HG03135 (cell line): ENCODE measurements around the gene PPP6R1.

ENCODE experiments used
- ATAC-seq: cut with Tn5 transposase; IDR thresholded peaks from one replicate; pipeline ENCODE4 v1.9.1; 2021; ENCODE audit warnings: mild to moderate bottlenecking, moderate library complexity; ENCODE audit not compliant: unreplicated experiment

The PPP6R1 gene

GRCh38 chr19:55245236-55245904 lies 13.4 kb downstream of the PPP6R1 start:
- no peak for ATAC-seq

GRCh38 chr19:55244004-55244680 lies 14.7 kb downstream of the PPP6R1 start:
- no peak for ATAC-seq

DNA sequence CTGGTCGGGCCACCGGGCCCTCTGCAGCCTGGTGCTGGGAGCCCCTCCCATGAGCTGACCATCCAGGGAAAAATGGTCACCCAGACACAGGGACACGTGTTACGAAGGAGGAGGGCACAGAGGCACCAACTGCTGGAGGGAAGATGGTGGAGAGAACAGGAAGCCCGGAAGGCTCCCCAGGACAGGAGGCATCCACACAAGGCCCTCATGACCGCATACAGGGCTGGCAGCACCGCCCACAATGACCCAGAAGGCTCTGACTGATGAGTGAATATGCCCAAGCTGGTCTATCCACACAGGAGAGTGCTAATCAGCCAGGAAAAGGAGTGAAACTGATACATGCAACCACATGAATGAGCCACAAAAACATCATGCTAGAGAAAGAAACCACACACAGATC lies 16.3 kb downstream of the PPP6R1 start:
- ATAC-seq = no peak

DNA sequence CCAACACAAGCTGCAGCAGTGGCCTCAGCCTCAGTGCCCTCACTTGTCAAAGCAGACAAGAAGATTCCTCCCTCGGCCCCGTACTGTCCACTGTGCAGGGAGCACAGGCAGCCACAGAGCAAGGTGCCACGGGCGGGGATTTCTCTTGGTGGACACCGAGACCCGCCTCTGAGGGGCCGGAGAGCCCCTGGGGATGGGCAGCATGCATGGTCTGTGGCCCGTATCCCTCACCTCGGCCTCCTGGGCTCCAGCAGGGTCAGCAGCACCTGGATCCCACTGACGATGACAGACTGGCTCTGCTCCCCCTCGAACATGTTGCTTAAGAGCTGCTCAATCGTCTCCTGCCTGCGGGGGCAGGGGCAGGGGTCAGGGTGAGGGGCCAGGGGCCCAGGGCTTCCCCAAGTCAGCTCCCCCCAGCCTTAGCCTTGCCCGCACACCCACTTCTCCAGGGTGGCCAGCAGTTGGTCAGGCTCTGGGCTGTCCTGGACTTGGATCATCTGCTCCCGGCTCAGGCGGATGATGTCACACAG lies 16.8 kb downstream of the PPP6R1 start:
- no peak for ATAC-seq

DNA sequence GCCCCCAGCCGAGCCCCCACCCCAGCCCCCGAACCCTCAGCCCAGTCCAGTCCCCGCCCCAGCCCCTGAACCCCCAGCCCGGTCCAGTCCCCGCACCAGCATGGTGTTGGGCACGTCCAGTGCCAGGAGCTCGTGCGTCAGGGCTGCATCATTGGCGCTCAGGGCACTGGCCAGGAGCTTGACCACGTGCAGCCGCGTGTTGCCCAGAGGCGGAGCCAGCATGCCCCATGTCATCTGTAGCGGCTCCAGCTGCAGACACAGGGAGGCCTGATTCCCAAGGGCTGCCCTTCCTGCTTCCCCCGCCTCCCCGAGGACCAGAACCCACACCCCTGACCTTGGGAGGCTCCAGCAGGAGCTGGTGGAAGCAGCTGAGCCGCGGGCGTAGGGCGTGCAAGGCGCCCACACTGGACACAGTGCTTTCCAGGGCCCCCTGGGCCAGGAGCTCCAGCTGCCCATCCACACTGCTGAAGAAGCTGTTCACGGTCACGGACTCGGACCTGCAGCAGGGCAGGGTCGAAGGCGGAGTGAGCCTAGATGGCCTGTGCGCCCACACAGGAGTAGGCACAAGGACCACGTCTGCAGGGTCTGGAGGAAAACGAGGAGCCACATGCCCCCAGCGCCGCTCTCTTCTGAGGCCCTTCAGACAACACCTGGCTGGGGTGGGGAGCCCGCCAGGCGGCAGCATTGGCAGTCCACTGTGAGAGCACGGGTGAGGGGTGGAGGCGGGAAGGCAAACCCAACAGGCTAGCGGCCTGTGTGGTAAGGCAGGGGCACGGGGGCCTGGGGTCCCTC lies 17.5 kb downstream of the PPP6R1 start:
- ATAC-seq = no peak

DNA sequence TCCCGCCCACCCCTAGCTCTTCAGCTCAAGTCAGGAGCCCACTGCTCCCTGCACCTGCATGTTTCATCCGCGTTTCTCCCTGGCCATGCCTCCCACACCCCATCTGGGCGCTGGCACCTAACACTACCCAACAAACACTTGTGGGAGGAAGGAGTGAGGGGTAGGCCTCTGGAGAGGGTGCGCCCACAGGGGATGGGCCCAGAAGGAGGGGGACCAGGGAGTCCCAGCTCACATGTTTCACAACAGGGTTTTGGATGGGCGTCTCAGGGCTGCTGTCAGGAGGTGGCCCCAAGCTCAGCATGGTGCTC lies 18.1 kb downstream of the PPP6R1 start:
- ATAC-seq = no peak

- ATAC-seq = no peak
These were observed 19.8 kb downstream of the PPP6R1 start for GRCh38 chr19:55239004-55239403.

- ATAC-seq = no peak
These were observed 20.8 kb downstream of the PPP6R1 start for GRCh38 chr19:55238030-55238429.

DNA sequence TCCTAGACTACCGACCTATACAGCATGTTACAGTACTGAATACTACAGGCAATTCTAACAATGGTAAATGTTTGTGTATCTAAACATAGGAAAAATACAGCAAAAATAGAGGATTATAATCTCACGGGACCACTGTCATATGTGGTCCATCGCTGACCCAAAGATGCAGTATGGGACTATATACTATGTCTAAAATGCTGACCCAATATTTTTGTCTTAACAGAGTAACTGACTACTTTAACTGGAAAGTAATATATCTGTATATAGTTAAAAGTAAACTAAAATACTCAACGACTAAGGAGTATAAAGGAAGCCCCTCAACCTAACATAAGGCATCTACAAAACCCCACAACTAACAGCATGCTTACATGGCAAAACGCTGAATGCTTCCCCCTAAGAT lies 25.8 kb downstream of the PPP6R1 start:
- no peak for ATAC-seq

- no peak for ATAC-seq
These were observed 26.6 kb downstream of the PPP6R1 start for GRCh38 chr19:55232286-55232602.

- ATAC-seq = no peak
These were observed 27.2 kb downstream of the PPP6R1 start for GRCh38 chr19:55231391-55232285.

DNA sequence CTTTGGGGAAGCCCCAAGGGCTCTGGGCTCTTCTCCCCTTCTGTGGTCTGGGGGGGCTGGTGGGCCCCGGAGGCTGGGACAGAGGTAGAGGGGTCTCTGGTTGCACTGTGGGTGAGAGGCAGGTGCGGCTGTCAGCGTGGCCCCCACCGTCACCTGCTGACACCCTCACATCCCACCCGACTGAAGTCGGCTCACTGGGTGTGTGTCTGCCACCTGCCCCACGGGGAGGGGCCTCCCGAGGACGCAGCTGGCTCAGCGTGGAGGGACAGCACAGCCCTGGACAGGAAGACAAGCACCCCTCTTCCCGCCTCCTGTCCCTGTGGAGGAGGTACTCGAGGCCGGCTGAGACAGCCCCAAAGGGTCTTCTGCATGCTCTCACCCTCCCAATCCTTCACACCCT lies 28.0 kb downstream of the PPP6R1 start:
- no peak for ATAC-seq

GRCh38 chr19:55230329-55230728 lies 28.5 kb downstream of the PPP6R1 start:
- ATAC-seq = no peak

DNA sequence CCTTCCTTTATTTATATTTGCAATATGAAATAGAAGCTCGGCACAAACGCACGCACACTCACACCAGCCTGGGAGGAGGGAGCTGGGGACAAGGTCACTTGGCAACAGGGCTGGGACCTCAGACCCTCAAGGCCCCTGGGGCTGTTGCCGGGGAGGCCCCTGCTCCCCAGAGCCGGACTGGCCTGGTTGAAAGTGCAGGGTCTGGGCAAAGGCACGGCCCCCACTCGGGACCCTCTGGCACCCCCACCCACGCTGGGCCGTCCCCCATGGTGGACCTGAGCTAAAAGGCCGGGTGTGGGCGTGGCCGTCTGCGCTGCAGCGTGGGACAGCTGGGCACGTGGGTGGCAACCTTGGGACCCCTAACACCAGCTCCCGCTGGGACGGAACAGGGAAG lies 29.0 kb downstream of the PPP6R1 start:
- no peak for ATAC-seq

- ATAC-seq = no peak
These were observed 29.6 kb downstream of the PPP6R1 start for GRCh38 chr19:55229145-55229788.

DNA sequence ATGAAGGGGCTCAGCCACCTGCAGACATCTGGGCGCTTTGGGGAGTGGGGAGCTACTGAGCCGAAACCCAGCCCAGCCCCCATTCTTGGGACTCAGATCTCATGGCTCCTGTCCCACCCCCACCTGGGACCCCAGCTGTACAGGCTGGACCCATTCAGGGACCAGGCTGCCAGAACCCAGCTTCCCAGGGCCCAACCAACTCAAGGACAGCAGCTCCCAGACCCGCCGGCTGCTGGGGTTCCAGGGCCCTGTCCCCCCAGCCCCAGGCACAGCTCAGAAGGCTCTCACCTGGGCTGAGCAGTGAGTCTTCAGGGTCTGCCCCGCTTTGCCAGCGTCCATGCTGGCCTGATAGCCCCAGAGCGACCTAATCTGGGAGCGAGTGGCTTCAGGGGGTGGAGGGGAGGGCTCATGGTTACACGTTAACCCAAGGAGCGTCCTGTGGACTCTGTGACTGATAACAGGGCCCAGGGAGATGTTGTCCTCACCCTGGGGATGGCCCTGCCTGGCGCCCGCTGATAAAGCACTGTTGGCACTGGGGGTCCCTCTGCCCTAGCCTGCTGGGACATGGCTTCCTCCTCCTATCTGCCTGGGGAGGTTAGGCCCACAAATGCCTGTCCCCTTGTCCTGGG lies 30.3 kb downstream of the PPP6R1 start, which contains the start of gene TMEM86B:
Gene TMEM86B, minus strand, starts transcription at position 361 of the 629 bp plus-strand sequence. Its CDS starts 22 bp downstream, at position 339.
- no peak for ATAC-seq

- no peak for ATAC-seq
These were observed 30.8 kb downstream of the PPP6R1 start for GRCh38 chr19:55228015-55228391.

DNA sequence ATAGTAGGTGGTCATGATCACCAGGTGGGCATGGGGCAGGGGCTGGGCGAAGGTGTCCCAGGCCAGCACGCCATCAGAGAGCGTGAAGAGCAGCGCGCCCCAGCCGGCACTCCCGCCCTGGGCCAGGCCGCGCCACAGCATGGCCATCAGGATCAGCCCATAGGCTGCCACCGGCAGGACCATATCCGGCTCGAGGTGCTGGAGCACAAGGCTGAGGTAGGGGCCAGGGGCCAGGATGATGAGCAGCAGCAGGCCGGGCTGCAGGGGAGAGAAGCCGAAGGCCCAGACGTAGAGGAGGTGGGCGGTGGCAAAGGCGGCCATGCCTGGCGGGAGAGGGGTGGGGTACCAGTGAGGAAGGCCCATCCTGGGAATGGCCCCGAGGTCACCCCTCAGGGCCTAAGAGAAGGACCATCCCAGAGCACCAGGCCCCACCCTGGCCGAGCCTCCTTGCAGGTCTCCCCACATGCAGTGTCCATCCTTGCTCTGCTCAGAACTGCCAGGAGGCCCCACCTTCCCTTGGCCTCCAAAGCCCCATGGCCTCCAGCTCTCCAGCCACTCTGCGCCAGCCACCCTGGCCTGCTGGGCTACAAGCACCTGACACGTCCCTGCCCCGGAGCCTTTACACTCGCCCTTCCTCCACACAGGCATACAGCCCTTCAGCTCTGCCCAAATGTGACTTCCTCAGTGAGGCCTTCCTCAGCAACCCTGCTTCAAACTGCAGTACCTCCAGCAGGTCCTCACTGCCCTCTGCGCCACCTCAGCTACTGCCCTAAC lies 31.4 kb downstream of the PPP6R1 start:
- ATAC-seq = no peak

DNA sequence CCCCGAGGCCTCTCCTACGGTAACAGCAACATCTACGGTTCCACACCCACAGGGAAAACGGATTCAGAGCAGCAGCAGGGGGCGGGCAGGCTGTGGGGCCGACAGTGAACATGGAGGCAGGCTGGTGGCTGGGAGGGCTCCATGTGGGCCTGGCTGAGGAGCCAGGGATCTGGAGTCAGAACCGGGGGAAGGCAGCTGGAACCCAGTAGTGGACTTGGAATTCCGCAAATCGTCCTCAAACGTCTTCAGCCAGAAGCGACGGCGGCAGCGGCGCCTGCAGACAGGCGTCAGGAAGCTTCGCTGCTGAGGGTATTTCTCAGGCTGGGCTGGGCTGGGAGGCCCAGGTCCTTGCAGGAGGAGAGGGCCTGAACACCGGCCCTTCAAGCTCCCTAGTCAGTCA lies 32.0 kb downstream of the PPP6R1 start:
- no peak for ATAC-seq
